Measurements from ENCODE around the gene CDIP1.

GRCh38 chr16:4531811-4532210 lies 6.8 kb downstream of the CDIP1 start:
- no peak for TF ChIP-seq CTCF (IDR thresholded peaks at IDR 0.05; ENCODE audit: insufficient read depth, low read length)
- no peak for TF ChIP-seq SPI1 (IDR thresholded peaks at IDR 0.05; ENCODE audit: borderline replicate concordance, low read depth)
- TF ChIP-seq GABPA (IDR thresholded peaks at IDR 0.05; ENCODE audit: low read depth) = no peak

Measured in HL-60 (cell line).